Activated CD4-positive, alpha-beta T cell treated with anti-CD3 and anti-CD28 coated beads for 36 hours (primary cell): ENCODE results near the gene PSMD1. TPM values are rescaled to one million over a fixed set of nuclear protein-coding genes. Genes with fewer than 3 reads are reported as not detected.
"Not testable (repeated sequence)": the region's sequence is repeated elsewhere in the genome, so short reads cannot be mapped to it uniquely, and the experiment has no call there.

Experiments
- ATAC-seq: fragments of 200-7000 bp; cut with Tn5 transposase; one replicate; pipeline ENCODE4 v1.10.0; 2021; ENCODE audit warnings: mild to moderate bottlenecking, moderate library complexity
- CTCF ChIA-PET: fragments of 350-600 bp; sonication (Branson Sonifier 250); formaldehyde crosslinking; loops from one replicate; lab custom pipeline; 2021; ENCODE audit warnings: antibody characterized with exemption; lab: Charles Lee
- POLR2A ChIA-PET: fragments of 350-600 bp; sonication (Branson Sonifier 250); formaldehyde crosslinking; loops from one replicate; lab custom pipeline; 2021; ENCODE audit warnings: antibody characterized with exemption, inconsistent platforms; lab: Charles Lee
- DNase-seq: peaks from one replicate; pipeline ENCODE4 v3.0.0-alpha.2; 2020
- H3K27ac Mint-ChIP-seq: one replicate; pipeline ENCODE4 v1.8.0; 2021; ENCODE audit warnings: mixed read lengths
- H3K27me3 Mint-ChIP-seq: one replicate; pipeline ENCODE4 v1.8.0; 2021; ENCODE audit warnings: mixed read lengths
- H3K36me3 Mint-ChIP-seq: one replicate; pipeline ENCODE4 v1.8.0; 2021; ENCODE audit warnings: low read depth, mixed read lengths
- H3K4me1 Mint-ChIP-seq: one replicate; pipeline ENCODE4 v1.8.0; 2021; ENCODE audit warnings: mixed read lengths
- H3K4me3 Mint-ChIP-seq: one replicate; pipeline ENCODE4 v1.8.0; 2021; ENCODE audit warnings: mild to moderate bottlenecking, moderate library complexity, mixed read lengths
- H3K9me3 Mint-ChIP-seq: one replicate; pipeline ENCODE4 v1.8.0; 2021; ENCODE audit warnings: low read depth, mixed read lengths
- intact Hi-C, 2 experiments: fragments of 100-400 bp; cut with DNase I in 1 of 2; cut with micrococcal nuclease in 1 of 2; formaldehyde crosslinking; loops; one replicate each; pipeline versions ENCODE4 v1.14.2 to v1.15.1; 2022 to 2024; cut with DNase I, micrococcal nuclease
- total RNA-seq, 2 experiments: library from RNA; stranded (reverse); gene quantifications; one replicate each; pipeline ENCODE4 v1.2.3, GENCODE V29; 2021

The PSMD1 gene
- total RNA-seq, 2 experiments from 2014 or later, result 112 to 160 TPM

DNA sequence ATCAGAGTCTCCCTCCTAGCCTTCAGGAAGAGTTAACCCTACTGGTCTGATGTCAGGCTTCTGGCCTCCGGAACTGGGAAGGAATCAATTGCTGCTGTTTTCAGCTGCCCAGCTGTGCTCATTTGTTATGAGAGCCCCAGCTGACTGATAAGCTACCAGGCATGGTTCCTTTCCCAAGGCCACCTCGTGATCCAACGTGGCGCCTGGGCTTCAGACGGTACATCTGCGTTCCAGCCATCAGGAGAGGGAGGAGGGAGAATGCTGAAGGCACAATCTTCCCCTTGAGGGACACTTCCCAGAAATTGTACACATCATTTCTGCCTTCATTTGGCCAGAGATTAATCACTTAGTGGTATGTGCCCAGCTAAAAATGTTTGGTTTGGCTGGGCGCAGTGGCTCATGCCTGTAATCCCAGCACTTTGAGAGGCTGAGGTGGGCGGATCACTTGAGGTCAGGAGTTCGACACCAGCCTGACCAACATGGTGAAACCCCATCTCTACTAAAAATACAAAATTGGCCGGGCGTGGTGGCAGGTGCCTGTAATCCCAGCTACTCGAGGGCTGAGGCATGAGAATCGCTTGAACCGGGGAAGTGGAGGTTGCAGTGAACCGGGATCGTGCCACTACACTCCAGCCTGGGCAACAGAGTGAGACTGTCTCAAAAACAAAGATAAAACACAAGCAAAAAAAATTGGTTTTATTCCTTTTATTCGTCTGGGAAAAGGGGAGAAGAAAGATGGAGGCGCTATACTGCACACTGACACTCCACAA, 131.3 kb downstream of the PSMD1 start:
- no peak for DNase-seq
- intact Hi-C loops, result no loop called here
- CTCF ChIA-PET, result interaction anchor here (0.6 kb wide), 1 partner anchor 49 kb away, joined by 3 read pairs; no protein-coding TSS in a partner anchor

DNA sequence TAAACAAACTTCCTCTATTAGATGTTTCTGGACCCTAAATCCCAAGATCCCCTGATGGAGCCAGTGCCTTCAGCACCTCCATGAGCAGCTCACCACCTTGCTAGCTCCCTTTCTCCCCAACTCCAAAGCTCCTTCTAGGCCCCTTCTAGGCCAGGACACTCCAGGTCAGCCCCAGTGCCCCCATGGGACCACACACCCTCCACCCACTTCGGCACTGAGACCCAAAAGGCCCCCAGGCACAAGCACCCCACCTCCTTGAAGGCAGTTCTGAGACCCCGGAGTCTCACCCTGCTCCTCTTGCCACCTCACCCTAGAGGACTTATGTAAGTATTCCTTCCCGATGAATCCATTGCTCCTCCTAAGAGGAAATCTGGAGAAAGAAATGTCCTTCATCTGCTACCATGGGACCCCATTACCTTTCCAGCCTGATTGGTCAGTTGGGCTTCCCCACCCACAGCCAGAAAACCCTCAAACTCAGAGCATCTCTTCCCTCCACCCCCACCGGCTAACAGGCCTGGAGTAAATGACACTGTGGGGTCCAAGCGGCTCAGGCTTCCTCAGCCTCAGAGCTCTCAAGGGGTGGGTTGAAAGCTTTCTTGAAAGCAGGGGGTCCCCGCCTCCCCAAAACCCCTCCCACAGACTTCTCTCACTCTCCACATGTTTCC, 132.0 kb downstream of the PSMD1 start:
- no peak overlapping the region for H3K4me3 Mint-ChIP-seq
- no peak for DNase-seq
- intact Hi-C loops, result no loop called here
- POLR2A ChIA-PET, result no interaction called here
- CTCF ChIA-PET, result interaction anchor here (1.2 kb wide), 1 partner anchor 17 kb away, joined by 3 read pairs; no protein-coding TSS in a partner anchor
- no peaks in the 10 kb centered on the region for H3K9me3 Mint-ChIP-seq
- no peaks in the 10 kb centered on the region for H3K4me1 Mint-ChIP-seq
- no peaks in the 10 kb centered on the region for H3K36me3 Mint-ChIP-seq
- H3K27ac Mint-ChIP-seq, result no peak overlapping the region
- H3K27me3 Mint-ChIP-seq, result peaks cover 9% of the 10 kb centered on the region
- no peak for ATAC-seq

More for the DNA sequence above, 131.3 kb downstream of the PSMD1 start:
- H3K4me3 Mint-ChIP-seq, result no peak overlapping the region
- POLR2A ChIA-PET, result no interaction called here
- H3K4me1 Mint-ChIP-seq, result no peaks in the 10 kb centered on the region
- peaks cover 9% of the 10 kb centered on the region for H3K27me3 Mint-ChIP-seq
- no peaks in the 10 kb centered on the region for H3K9me3 Mint-ChIP-seq
- no peak overlapping the region for H3K27ac Mint-ChIP-seq
- no peak for ATAC-seq
- no peaks in the 10 kb centered on the region for H3K36me3 Mint-ChIP-seq

DNA sequence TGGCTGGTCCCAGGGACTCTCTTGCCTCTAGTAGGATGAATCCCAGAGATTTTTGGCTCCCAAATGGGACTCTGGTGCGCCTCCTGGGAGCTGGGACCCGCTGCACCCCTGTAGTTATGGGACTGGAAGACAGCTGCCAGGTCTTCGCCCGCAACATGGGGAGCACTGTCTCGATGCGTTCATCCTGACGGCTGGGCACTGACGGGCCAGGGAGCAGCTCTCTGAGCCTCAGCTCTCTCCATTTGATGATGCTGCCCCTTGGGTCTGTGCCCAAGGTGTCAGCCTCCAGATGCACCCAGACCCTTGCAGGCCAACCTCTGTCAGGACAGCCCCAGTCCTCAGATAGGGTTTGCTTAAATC, 132.5 kb downstream of the PSMD1 start:
- Mint-ChIP-seq H3K27me3 (peaks cover 11% of the 10 kb centered on the region), H3K36me3 (no peaks in the 10 kb centered on the region), H3K9me3 (no peaks in the 10 kb centered on the region), H3K4me3 (no peak overlapping the region), H3K27ac (no peak overlapping the region), H3K4me1 (no peaks in the 10 kb centered on the region)
- intact Hi-C loops, result no loop called here
- POLR2A ChIA-PET, result no interaction called here
- CTCF ChIA-PET, result interaction anchor here (1.2 kb wide), 1 partner anchor 17 kb away, joined by 3 read pairs; no protein-coding TSS in a partner anchor
- no peak for ATAC-seq
- DNase-seq, result no peak

DNA sequence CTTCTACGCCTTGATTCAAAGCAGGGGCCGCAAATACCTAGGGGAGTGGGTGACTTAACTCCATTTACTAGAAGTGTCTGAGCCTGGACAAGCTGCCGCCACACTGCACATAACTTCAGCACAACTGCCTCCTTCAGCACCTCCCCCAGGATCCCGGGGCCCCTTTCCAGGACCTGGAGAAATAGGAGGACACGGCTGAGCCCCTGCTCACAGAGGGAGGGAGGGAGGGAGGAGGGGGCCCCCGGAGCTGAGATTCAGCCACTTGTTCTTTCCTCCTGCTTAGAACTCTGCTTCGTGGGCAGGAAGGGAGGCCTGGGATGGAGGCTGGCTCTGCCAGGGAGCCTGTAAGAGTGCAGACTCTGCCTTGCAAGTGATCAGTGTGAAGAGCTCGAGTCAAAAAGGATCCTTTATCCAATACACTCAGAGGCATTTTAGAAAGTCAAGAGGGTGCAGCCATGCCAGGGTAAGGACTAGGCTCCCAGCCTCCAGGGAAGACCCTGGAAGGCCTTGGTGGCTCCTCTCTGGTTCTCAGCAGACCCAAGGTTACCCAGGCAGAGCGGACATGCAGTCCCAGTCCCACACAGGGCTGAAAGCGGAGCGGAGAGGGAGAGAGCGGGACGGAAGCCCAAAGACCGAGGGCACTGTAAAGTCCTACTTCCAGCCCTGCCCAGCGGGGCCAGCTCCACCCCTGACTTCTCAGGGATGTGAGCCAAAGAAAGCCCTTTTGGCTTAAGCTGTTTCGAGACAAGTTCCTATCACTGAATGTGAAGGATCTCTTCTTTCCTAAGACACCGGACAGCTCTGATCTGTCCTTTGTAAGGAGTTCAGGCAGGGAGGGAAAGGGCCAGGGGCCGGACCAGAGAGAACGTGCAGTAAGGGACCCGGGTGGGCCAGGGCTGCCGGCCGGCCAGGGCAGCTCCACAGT, 133.2 kb downstream of the PSMD1 start:
- ChIA-PET POLR2A (no interaction called here), CTCF (interaction anchor here (1.2 kb wide), 2 partner anchors 17 to 18 kb away, joined by 3 read pairs; no protein-coding TSS in a partner anchor)
- ATAC-seq, result no peak
- intact Hi-C loops, result no loop called here
- peaks cover 12% of the 10 kb centered on the region for H3K27me3 Mint-ChIP-seq
- no peaks in the 10 kb centered on the region for H3K36me3 Mint-ChIP-seq
- no peak overlapping the region for H3K4me3 Mint-ChIP-seq
- no peak for DNase-seq
- H3K27ac Mint-ChIP-seq, result no peak overlapping the region
- H3K9me3 Mint-ChIP-seq, result no peaks in the 10 kb centered on the region
- H3K4me1 Mint-ChIP-seq, result no peaks in the 10 kb centered on the region

DNA sequence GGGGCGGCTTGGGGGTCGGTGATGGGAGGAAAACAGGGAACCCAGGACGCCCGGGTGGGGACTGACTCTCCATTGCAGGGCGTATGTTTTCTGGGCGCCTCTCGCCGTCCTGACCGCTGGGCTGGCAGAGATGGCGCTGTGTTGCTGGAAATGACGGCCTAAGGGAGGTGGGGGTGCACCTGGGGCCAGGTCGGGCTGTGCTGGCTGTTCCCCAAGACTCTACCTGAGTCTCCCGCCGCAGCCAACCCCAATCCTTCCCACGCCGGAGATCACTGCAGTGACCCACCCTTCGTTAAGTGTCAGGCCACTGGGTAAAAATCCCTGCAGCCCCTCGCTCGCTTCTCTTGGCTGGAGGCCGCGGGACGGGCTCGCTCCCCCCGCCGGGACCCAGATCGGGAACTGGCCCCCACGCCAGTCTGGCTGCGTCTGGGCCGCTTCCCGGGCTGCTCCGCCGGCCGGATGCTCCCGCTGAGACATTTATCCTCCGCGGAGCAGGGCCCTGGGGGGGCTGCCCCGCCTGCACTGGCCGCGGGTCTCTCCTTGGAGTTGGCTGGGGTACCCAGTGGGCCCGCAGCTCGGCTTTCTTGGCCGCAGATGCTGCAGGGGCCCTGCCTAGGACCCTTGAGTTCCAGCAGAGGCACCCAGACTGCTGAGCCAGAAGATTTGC, 134.0 kb downstream of the PSMD1 start:
- intact Hi-C loops, result no loop called here
- peaks cover 12% of the 10 kb centered on the region for H3K27me3 Mint-ChIP-seq
- no peaks in the 10 kb centered on the region for H3K9me3 Mint-ChIP-seq
- H3K27ac Mint-ChIP-seq, result no peak overlapping the region
- no peak overlapping the region for H3K4me3 Mint-ChIP-seq
- DNase-seq (no peak), ATAC-seq (no peak)
- CTCF ChIA-PET, result interaction anchor here (0.9 to 1.2 kb wide), 2 partner anchors 10 to 16 kb away, joined by 3 read pairs; no protein-coding TSS in a partner anchor
- no peaks in the 10 kb centered on the region for H3K36me3 Mint-ChIP-seq
- no peaks in the 10 kb centered on the region for H3K4me1 Mint-ChIP-seq
- POLR2A ChIA-PET, result no interaction called here

DNA sequence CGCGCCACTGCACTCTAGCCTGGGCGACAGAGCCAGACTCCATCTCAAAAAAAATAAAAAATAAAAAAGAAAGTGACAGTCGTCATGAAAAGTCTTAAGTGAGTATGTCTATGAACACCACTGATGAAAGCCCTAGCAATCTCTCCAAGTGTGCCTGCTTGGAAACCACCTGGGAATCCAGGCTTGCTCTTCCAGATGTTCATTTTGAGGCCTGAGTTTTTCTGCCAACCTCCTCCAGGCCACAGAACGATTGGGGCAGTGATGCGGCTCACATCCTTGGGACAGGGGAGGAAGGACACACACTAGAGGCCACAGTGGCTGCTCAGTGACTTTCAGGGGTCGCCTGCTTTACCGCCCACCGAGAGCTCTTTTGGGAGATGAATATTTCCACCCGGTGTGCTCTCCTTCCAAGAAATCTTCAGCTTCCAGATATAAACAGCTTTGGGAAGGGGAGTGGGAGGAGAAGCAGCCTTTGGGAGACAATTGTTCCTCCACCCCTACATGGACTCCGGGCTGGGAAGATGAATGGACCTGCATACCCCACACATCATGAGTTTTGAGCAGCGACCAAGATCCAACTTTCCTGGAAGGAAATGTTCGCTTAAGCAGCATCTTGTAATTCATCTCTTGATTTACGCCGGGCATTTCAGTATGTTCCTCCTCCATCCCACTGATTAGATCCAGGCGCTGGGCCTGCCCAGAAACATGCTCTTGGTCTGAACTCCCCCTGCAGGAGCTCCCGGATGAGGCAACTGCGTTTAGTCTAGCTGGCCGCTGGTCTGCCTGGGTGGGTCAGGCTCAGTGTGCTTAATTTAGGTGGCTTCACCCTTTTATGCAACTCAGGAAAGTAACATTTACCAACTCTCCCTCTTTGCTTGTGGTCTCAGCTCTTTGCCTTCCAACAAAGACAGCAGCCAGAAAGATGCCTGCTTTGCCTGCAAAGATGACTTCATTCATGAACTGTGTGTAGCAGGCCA, 135.5 kb downstream of the PSMD1 start:
- H3K4me1 Mint-ChIP-seq, result no peaks in the 10 kb centered on the region
- POLR2A ChIA-PET, result no interaction called here
- ATAC-seq (no peak), DNase-seq (no peak)
- H3K9me3 Mint-ChIP-seq, result no peaks in the 10 kb centered on the region
- intact Hi-C loops, result no loop called here
- peaks cover 14% of the 10 kb centered on the region for H3K27me3 Mint-ChIP-seq
- CTCF ChIA-PET, result interaction anchor here (0.7 kb wide), 1 partner anchor 109 kb away, joined by 3 read pairs; no protein-coding TSS in a partner anchor
- no peak overlapping the region for H3K4me3 Mint-ChIP-seq
- H3K36me3 Mint-ChIP-seq, result no peaks in the 10 kb centered on the region
- no peak overlapping the region for H3K27ac Mint-ChIP-seq

DNA sequence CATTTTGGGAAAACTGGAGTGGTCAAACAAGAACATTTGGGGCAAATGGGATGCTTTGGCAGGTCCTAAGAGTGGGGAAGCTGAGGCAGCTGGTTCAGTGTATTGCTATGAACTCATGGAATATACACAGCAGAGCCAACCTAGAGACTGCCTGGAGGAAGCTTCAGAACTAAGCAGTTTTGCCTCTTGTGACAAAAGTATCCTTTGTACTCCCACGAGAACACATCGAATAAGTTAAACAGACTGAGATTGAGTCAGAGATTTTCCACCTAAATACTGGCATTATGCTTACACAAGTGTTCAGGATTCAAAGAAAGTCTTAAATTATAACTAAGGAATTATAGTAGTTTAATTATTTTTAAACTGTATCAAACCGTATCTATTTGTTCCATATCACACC, 136.5 kb downstream of the PSMD1 start:
- intact Hi-C loops, result no loop called here
- POLR2A ChIA-PET, result no interaction called here
- CTCF ChIA-PET, result no interaction called here
- Mint-ChIP-seq H3K9me3 (no peaks in the 10 kb centered on the region), H3K4me1 (peaks cover 2% of the 10 kb centered on the region), H3K27ac (no peak overlapping the region), H3K27me3 (peaks cover 14% of the 10 kb centered on the region), H3K4me3 (no peak overlapping the region), H3K36me3 (no peaks in the 10 kb centered on the region)
- DNase-seq, result no peak
- ATAC-seq, result no peak

DNA sequence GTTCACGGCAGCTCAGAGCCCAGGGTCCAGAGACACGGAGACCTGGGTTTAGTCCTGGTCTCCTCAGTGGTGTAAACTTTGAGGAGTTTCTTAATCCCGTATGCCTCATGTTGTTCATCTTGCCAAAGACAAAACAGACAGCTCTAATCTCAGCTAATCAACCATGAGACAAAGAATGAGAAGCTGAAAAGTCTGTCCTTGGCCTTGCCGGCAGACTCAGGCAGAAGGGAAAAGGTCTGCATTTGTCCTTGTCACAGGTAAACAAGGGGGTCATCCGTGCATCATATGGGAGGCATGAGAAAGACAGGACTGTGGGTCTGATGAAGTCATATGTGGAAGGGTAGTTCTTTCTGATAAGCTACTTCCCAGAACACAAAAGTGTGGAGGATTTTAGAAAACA, 139.9 kb downstream of the PSMD1 start:
- DNase-seq (no peak), ATAC-seq (no peak)
- no peaks in the 10 kb centered on the region for H3K9me3 Mint-ChIP-seq
- H3K4me3 Mint-ChIP-seq, result no peak overlapping the region
- POLR2A ChIA-PET, result no interaction called here
- peaks cover 7% of the 10 kb centered on the region for H3K4me1 Mint-ChIP-seq
- CTCF ChIA-PET, result interaction anchor here (0.5 to 0.7 kb wide), 2 partner anchors 28 to 1417 kb away, joined by 3 read pairs; no protein-coding TSS in a partner anchor
- peaks cover 8% of the 10 kb centered on the region for H3K27me3 Mint-ChIP-seq
- intact Hi-C loops, result no loop called here
- H3K27ac Mint-ChIP-seq, result no peak overlapping the region
- H3K36me3 Mint-ChIP-seq, result no peaks in the 10 kb centered on the region

DNA sequence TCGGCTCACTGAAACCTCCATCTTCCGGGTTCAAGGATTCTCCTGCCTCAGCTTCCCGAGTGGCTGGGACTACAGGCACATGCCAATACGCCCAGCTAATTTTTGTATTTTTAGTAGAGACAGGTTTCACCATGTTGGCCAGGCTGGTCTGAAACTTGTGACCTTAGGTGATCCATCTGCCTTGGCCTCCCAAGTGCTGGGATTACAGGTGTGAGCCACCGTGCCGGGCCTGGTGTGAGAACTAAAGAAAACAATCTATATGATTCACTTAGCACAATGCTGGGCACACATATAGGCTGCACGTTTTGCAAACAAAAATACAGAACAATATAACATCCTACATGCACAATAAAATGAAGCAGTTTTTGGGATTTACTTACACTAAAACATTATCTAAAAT, 140.5 kb downstream of the PSMD1 start:
- ATAC-seq, H3K27ac Mint-ChIP-seq, H3K27me3 Mint-ChIP-seq, H3K4me1 Mint-ChIP-seq, POLR2A ChIA-PET, H3K9me3 Mint-ChIP-seq, DNase-seq, intact Hi-C loops, H3K36me3 Mint-ChIP-seq: not testable (repeated sequence)
- peak overlapping the region; percentile 89 for H3K4me3 Mint-ChIP-seq
- CTCF ChIA-PET, result interaction anchor here (0.7 kb wide), 1 partner anchor 29 kb away, joined by 3 read pairs; no protein-coding TSS in a partner anchor
